ENCODE data around the gene OR13D1.

OR13D1 gene

GRCh38 chr9:104711604-104712003 lies 17.3 kb downstream of the OR13D1 start:
- no peak overlapping the region for H2AFZ ChIP-seq (ENCODE audit: low read length)
- TF ChIP-seq, protein P1, sequence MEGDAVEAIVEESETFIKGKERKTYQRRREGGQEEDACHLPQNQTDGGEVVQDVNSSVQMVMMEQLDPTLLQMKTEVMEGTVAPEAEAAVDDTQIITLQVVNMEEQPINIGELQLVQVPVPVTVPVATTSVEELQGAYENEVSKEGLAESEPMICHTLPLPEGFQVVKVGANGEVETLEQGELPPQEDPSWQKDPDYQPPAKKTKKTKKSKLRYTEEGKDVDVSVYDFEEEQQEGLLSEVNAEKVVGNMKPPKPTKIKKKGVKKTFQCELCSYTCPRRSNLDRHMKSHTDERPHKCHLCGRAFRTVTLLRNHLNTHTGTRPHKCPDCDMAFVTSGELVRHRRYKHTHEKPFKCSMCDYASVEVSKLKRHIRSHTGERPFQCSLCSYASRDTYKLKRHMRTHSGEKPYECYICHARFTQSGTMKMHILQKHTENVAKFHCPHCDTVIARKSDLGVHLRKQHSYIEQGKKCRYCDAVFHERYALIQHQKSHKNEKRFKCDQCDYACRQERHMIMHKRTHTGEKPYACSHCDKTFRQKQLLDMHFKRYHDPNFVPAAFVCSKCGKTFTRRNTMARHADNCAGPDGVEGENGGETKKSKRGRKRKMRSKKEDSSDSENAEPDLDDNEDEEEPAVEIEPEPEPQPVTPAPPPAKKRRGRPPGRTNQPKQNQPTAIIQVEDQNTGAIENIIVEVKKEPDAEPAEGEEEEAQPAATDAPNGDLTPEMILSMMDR (IDR thresholded peaks at IDR 0.05; ENCODE audit: low read length) = no peak
- TF ChIP-seq EZH2phosphoT487 (IDR thresholded peaks at IDR 0.05; ENCODE audit: low read length) = no peak
- no peak for TF ChIP-seq EZH2 (optimal IDR thresholded peaks at IDR 0.05; ENCODE audit: low read depth, low read length)
- no peaks in the 10 kb centered on the region for H3K36me3 ChIP-seq (replicated peaks; ENCODE audit: insufficient read depth, low read length)
- no peaks in the 10 kb centered on the region for H3K27me3 ChIP-seq (replicated peaks; ENCODE audit: insufficient read depth, low read length)
- H3K4me1 ChIP-seq (ENCODE audit: low read length) = no peaks in the 10 kb centered on the region
- no peaks in the 10 kb centered on the region for H3F3A ChIP-seq (ENCODE audit: insufficient read depth, low read length)
- no peak overlapping the region for H3K4me2 ChIP-seq (ENCODE audit: low read depth, low read length)
- H3K9me3 ChIP-seq (replicated peaks; ENCODE audit: insufficient read depth, low read length) = no peaks in the 10 kb centered on the region
- no peak for DNase-seq
- H3K9ac ChIP-seq (ENCODE audit: low read length) = no peak overlapping the region
- H3K27ac ChIP-seq (ENCODE audit: low read length) = no peak overlapping the region
- no peaks in the 10 kb centered on the region; the same call in 1 of the 2 replicates for H3K9me2 ChIP-seq (replicated peaks; ENCODE audit: insufficient read depth, low read length)
- H3K4me3 ChIP-seq (ENCODE audit: low read length) = no peak overlapping the region
- no peaks in the 10 kb centered on the region for H4K20me1 ChIP-seq (ENCODE audit: insufficient read depth, low read length)
- H3K79me2 ChIP-seq (ENCODE audit: low read length) = no peaks in the 10 kb centered on the region

DNA sequence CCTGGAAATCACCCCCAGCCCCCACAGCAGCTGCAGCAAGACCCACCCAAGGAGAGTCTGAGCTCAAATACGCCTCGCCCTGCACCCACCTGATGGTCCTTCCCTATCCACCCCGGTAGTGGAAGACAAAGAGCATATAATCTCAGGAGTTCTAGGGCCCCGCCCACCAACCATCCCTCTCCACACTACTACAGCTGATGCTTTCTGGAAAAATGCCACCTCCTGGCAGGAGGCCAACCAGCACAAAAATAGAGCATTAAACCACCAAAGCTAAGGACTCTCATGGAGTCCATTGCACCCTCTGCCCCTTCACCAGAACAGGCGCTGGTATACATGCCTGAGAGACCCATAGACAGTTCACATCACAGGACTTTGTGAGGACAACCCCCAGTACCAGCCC lies 30.7 kb downstream of the OR13D1 start:
- Histone ChIP-seq H3K9me3 (replicated peaks; ENCODE audit: insufficient read depth, low read length) (no peaks in the 10 kb centered on the region), H3K4me3 (ENCODE audit: low read length) (no peak overlapping the region), H3K4me1 (ENCODE audit: low read length) (no peaks in the 10 kb centered on the region), H3K36me3 (replicated peaks; ENCODE audit: insufficient read depth, low read length) (no peaks in the 10 kb centered on the region), H3K79me2 (ENCODE audit: low read length) (no peaks in the 10 kb centered on the region), H4K20me1 (ENCODE audit: insufficient read depth, low read length) (no peaks in the 10 kb centered on the region), H3K27me3 (replicated peaks; ENCODE audit: insufficient read depth, low read length) (no peaks in the 10 kb centered on the region), H3K9ac (ENCODE audit: low read length) (no peak overlapping the region), H3K4me2 (ENCODE audit: low read depth, low read length) (no peak overlapping the region), H2AFZ (ENCODE audit: low read length) (no peak overlapping the region), H3K9me2 (replicated peaks; ENCODE audit: insufficient read depth, low read length) (no peaks in the 10 kb centered on the region), H3F3A (ENCODE audit: insufficient read depth, low read length) (no peaks in the 10 kb centered on the region), H3K27ac (ENCODE audit: low read length) (no peak overlapping the region)
- no peak for DNase-seq
- TF ChIP-seq EZH2phosphoT487 (IDR thresholded peaks at IDR 0.05; ENCODE audit: low read length) (no peak), EZH2 (optimal IDR thresholded peaks at IDR 0.05; ENCODE audit: low read depth, low read length) (no peak)
- TF ChIP-seq, protein P1 (IDR thresholded peaks at IDR 0.05; ENCODE audit: low read length) = no peak

- no peak overlapping the region for H3K4me3 ChIP-seq (ENCODE audit: low read length)
- no peaks in the 10 kb centered on the region for H3K79me2 ChIP-seq (ENCODE audit: low read length)
- no peaks in the 10 kb centered on the region for H3K27me3 ChIP-seq (replicated peaks; ENCODE audit: insufficient read depth, low read length)
- no peak overlapping the region for H3K9ac ChIP-seq (ENCODE audit: low read length)
- H3K9me3 ChIP-seq (replicated peaks; ENCODE audit: insufficient read depth, low read length) = no peaks in the 10 kb centered on the region
- H3K9me2 ChIP-seq (replicated peaks; ENCODE audit: insufficient read depth, low read length) = no peaks in the 10 kb centered on the region
- DNase-seq = no peak
- H3K36me3 ChIP-seq (replicated peaks; ENCODE audit: insufficient read depth, low read length) = no peaks in the 10 kb centered on the region
- TF ChIP-seq, protein P1 (IDR thresholded peaks at IDR 0.05; ENCODE audit: low read length) = no peak
- no peak overlapping the region for H3K4me2 ChIP-seq (ENCODE audit: low read depth, low read length)
- H3F3A ChIP-seq (ENCODE audit: insufficient read depth, low read length) = no peaks in the 10 kb centered on the region
- H4K20me1 ChIP-seq (ENCODE audit: insufficient read depth, low read length) = no peaks in the 10 kb centered on the region
- no peak overlapping the region for H3K27ac ChIP-seq (ENCODE audit: low read length)
- no peak overlapping the region for H2AFZ ChIP-seq (ENCODE audit: low read length)
- H3K4me1 ChIP-seq (ENCODE audit: low read length) = no peaks in the 10 kb centered on the region
Measured at GRCh38 chr9:104738452-104738851, 44.1 kb downstream of the OR13D1 start.
